ENCODE data around the gene LILRA1.
"Not testable (repeated sequence)": the region's sequence is repeated elsewhere in the genome, so short reads cannot be mapped to it uniquely, and the experiment has no call there.

DNA sequence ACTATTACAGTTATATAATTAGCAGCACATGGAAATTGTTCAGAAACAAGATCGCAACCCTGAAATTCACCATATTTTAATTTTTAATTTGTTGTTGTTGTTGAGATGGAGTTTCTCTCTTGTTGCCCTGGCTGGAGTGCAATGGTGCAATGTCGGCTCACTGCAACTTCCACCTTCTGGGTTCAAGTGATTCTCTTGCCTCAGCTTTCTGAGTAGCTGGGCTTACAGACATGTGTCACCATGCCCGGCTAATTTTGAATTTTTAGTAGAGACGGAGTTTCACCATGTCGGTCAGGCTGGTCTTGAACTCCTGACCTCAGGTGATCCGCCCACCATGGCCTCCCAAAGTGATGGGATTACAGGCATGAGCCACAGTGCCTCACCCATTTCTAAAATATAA is 30.2 kb upstream of the LILRA1 start:
- TF ChIP-seq, protein P1, sequence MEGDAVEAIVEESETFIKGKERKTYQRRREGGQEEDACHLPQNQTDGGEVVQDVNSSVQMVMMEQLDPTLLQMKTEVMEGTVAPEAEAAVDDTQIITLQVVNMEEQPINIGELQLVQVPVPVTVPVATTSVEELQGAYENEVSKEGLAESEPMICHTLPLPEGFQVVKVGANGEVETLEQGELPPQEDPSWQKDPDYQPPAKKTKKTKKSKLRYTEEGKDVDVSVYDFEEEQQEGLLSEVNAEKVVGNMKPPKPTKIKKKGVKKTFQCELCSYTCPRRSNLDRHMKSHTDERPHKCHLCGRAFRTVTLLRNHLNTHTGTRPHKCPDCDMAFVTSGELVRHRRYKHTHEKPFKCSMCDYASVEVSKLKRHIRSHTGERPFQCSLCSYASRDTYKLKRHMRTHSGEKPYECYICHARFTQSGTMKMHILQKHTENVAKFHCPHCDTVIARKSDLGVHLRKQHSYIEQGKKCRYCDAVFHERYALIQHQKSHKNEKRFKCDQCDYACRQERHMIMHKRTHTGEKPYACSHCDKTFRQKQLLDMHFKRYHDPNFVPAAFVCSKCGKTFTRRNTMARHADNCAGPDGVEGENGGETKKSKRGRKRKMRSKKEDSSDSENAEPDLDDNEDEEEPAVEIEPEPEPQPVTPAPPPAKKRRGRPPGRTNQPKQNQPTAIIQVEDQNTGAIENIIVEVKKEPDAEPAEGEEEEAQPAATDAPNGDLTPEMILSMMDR (IDR thresholded peaks at IDR 0.05): not testable (repeated sequence)
- TF ChIP-seq POLR2A (IDR thresholded peaks at IDR 0.05): not testable (repeated sequence)
